Stomach (tissue), 9 donors: ENCODE data around the gene SPATS2. TPM values are rescaled to one million over a fixed set of nuclear protein-coding genes. Genes with fewer than 3 reads are reported as not detected.

Source experiments
- DNase-seq, 2 donors: peaks; one replicate each; pipeline versions ENCODE4 v3.0.0 to v3.0.0-alpha.2; 2013 to 2019
- H3K27ac ChIP-seq, 5 donors: fragments of 200-600 bp in 4 of 5; sonication (generic) in 4 of 5; one replicate each; pipeline ENCODE4 v1.5.1; 2013 to 2019; ENCODE audit warnings: mild to moderate bottlenecking in 1 of 5, moderate library complexity in 1 of 5
- H3K27me3 ChIP-seq, 3 donors: fragments of 200-600 bp; sonication (generic); one replicate each; pipeline ENCODE4 v1.5.1; 2017 to 2019; ENCODE audit warnings: mixed run types in 1 of 3
- H3K36me3 ChIP-seq, 4 donors: fragments of 200-600 bp; sonication (generic); 1 replicate in 3 of 4; 2 replicates in 1 of 4; pipeline ENCODE4 v1.5.1; 2016 to 2019
- H3K4me1 ChIP-seq, 4 donors: fragments of 200-600 bp; sonication (generic); one replicate each; pipeline ENCODE4 v1.5.1; 2016 to 2019
- H3K4me3 ChIP-seq, 4 donors: fragments of 200-600 bp; sonication (generic) in 3 of 4; one replicate each; pipeline ENCODE4 v1.5.1; 2016 to 2019; ENCODE audit warnings: mild to moderate bottlenecking in 1 of 4
- H3K9me3 ChIP-seq, 4 donors: fragments of 200-600 bp; sonication (generic); one replicate each; pipeline ENCODE4 v1.5.1; 2016 to 2019
- CTCF ChIP-seq, 7 experiments: fragments of 450-650 bp in 4 of 7; fragments of 200-600 bp in 3 of 7; sonication (generic) in 3 of 7; IDR thresholded peaks; one replicate each; pipeline ENCODE4 v1.5.1; 2016 to 2019; ENCODE audit warnings: antibody characterized with exemption in 7 of 7, control low read depth in 2 of 7, mild to moderate bottlenecking in 1 of 7
- EP300 ChIP-seq: sonication (generic); formaldehyde crosslinking; IDR thresholded peaks from one replicate; pipeline ENCODE4 v1.6.1; 2017; ENCODE audit warnings: antibody characterized with exemption
- POLR2A ChIP-seq, 4 donors: fragments of 450-650 bp; IDR thresholded peaks; one replicate each; pipeline ENCODE4 v1.6.1; 2016; ENCODE audit warnings: antibody characterized with exemption in 4 of 4, control low read depth in 2 of 4, mild to moderate bottlenecking in 1 of 4, moderate library complexity in 1 of 4
- POLR2AphosphoS5 ChIP-seq, 3 donors: sonication (generic); formaldehyde crosslinking; IDR thresholded peaks; one replicate each; pipeline ENCODE4 v1.6.1; 2016; ENCODE audit warnings: antibody characterized with exemption in 3 of 3
- WGBS, 5 donors: extraction: QIAGEN DNeasy Blood & Tissue Kit in 3 of 5; methylation state at CpG; one replicate each; pipeline versions ENCODE4 v1.1.5 to v1.1.7; 2013 to 2018; 5-methylcytosine and 5-hydroxymethylcytosine counted together
- intact Hi-C: fragments of 100-400 bp; cut with DNase I; formaldehyde crosslinking; loops from one replicate; pipeline ENCODE4 v1.15.1; 2023; ENCODE audit warnings: low total_unique reads
- polyA plus RNA-seq, 3 donors: library from polyadenylated mRNA; stranded (reverse); fragments of 200-250 nt; gene quantifications; one replicate each; pipeline ENCODE4 v1.2.3, GENCODE V29; 2013
- total RNA-seq, 5 donors: library from RNA; depleted of rRNA; stranded (reverse); fragments of >200 nt; gene quantifications; one replicate each; pipeline versions ENCODE4 v1.1.0 to v1.2.3, GENCODE V29; 2014 to 2016
- donor health status: healthy with polysubstance abuse.
- donor health status: Bipolar disorder and iron deficiency.
- donor health status: healthy.

The SPATS2 gene
- total and polyA plus RNA-seq, 8 donors, result 8.0 to 194 (median 17.8) TPM

- intact Hi-C loops, result no loop called here
- TF ChIP-seq POLR2A (IDR thresholded peaks at IDR 0.05), result no peak
- TF ChIP-seq EP300, result no peak
- no peak for TF ChIP-seq CTCF (IDR thresholded peaks at IDR 0.05)
- no peak for TF ChIP-seq POLR2AphosphoS5 (IDR thresholded peaks at IDR 0.05)
- H3K27ac ChIP-seq, result peak within 1 kb of the TSS in 2 of 5 donors; percentile 8 to 38
- H3K27me3 ChIP-seq, result peaks cover 10 to 97% (median 51%) of the 10 kb centered on the region in 3 donors
- H3K9me3 ChIP-seq, result no peaks in the 10 kb centered on the region
- peak within 1 kb of the TSS; percentile 34 to 60 (median 41) for H3K4me3 ChIP-seq
- DNase-seq, result peak; percentile 33 to 60
- WGBS, 5 donors, result 1 to 5% (median 2%) methylated on average over 19 to 47 of the region's 47 CpGs
- H3K36me3 ChIP-seq, result peaks cover 0 to 4% (median 0%) of the 10 kb centered on the region in 4 donors
- H3K4me1 ChIP-seq, result peaks cover 62 to 72% (median 68%) of the 10 kb centered on the region in 4 donors
Measured at GRCh38 chr12:49346659-49347310, 20.5 kb upstream of the SPATS2 start, which contains the start of gene DNAJC22. Gene DNAJC22 (plus strand): TSS chr12:49346888. CDS start chr12:49348873, 1,985 bp downstream.

- H3K9me3 ChIP-seq, result no peaks in the 10 kb centered on the region
- H3K4me3 ChIP-seq, result peak overlapping the region; percentile 34 to 60 (median 41)
- DNase-seq, result peak; percentile 91 to 94
- peak overlapping the region in 4 of 5 donors; percentile 2 to 38 (median 8) for H3K27ac ChIP-seq
- H3K27me3 ChIP-seq, result peaks cover 10 to 95% (median 45%) of the 10 kb centered on the region in 3 donors
- no peak for TF ChIP-seq POLR2A (IDR thresholded peaks at IDR 0.05)
- TF ChIP-seq CTCF (IDR thresholded peaks at IDR 0.05), result peak in 6 of 7 experiments; percentile 55 to 98 (median 87)
- TF ChIP-seq EP300, result no peak
- TF ChIP-seq POLR2AphosphoS5 (IDR thresholded peaks at IDR 0.05), result peak in 2 of 3 donors; percentile 69 to 70
- peaks cover 55 to 65% (median 60%) of the 10 kb centered on the region in 4 donors for H3K4me1 ChIP-seq
- 4 to 13% (median 6%) methylated on average over 21 to 37 of the region's 37 CpGs for WGBS, 5 donors
- H3K36me3 ChIP-seq, result peaks cover 0 to 4% (median 0%) of the 10 kb centered on the region in 4 donors
- intact Hi-C loops, result no loop called here
Measured at GRCh38 chr12:49347311-49348193, 19.7 kb upstream of the SPATS2 start.

GRCh38 chr12:49348781-49349180, 18.5 kb upstream of the SPATS2 start:
- intact Hi-C loops, result no loop called here
- Histone ChIP-seq H3K4me1 (peaks cover 44 to 53% (median 51%) of the 10 kb centered on the region in 4 donors), H3K9me3 (no peaks in the 10 kb centered on the region), H3K4me3 (no peak overlapping the region), H3K27me3 (peaks cover 10 to 96% (median 40%) of the 10 kb centered on the region in 3 donors), H3K36me3 (peaks cover 0 to 4% (median 0%) of the 10 kb centered on the region in 4 donors), H3K27ac (no peak overlapping the region)
- TF ChIP-seq EP300 (no peak), CTCF (IDR thresholded peaks at IDR 0.05) (no peak), POLR2AphosphoS5 (IDR thresholded peaks at IDR 0.05) (no peak), POLR2A (IDR thresholded peaks at IDR 0.05) (no peak)
- DNase-seq, result peak; percentile 16 to 17
- 87 to 98% (median 95%) methylated on average over 5 of the region's 5 CpGs for WGBS, 5 donors

GRCh38 chr12:49349266-49349665, 18.0 kb upstream of the SPATS2 start:
- intact Hi-C loops, result no loop called here
- Histone ChIP-seq H3K4me1 (peaks cover 40 to 53% (median 49%) of the 10 kb centered on the region in 4 donors), H3K27ac (no peak overlapping the region), H3K27me3 (peaks cover 10 to 94% (median 40%) of the 10 kb centered on the region in 3 donors), H3K9me3 (no peaks in the 10 kb centered on the region), H3K36me3 (peaks cover 0 to 4% (median 0%) of the 10 kb centered on the region in 4 donors), H3K4me3 (no peak overlapping the region)
- 77 to 91% (median 90%) methylated on average over 11 of the region's 11 CpGs for WGBS, 5 donors
- peak in 1 of 2 donors; percentile 22 for DNase-seq
- TF ChIP-seq EP300, result no peak
- no peak for TF ChIP-seq CTCF (IDR thresholded peaks at IDR 0.05)
- no peak for TF ChIP-seq POLR2A (IDR thresholded peaks at IDR 0.05)
- no peak for TF ChIP-seq POLR2AphosphoS5 (IDR thresholded peaks at IDR 0.05)
